ENCODE measurements around the gene MICAL3.

MICAL3 gene

GRCh38 chr22:17876306-17876831 is 148.0 kb downstream of the MICAL3 start:
- in situ Hi-C loops (cut with MboI; ENCODE audit: low sequenced_read_pairs) = no loop called here

- in situ Hi-C loops (cut with MboI; ENCODE audit: low sequenced_read_pairs) = no loop called here
Observed at GRCh38 chr22:17875631-17876030, 148.7 kb downstream of the MICAL3 start.

GRCh38 chr22:17875156-17875555 is 149.2 kb downstream of the MICAL3 start:
- in situ Hi-C loops (cut with MboI; ENCODE audit: low sequenced_read_pairs) = no loop called here

DNA sequence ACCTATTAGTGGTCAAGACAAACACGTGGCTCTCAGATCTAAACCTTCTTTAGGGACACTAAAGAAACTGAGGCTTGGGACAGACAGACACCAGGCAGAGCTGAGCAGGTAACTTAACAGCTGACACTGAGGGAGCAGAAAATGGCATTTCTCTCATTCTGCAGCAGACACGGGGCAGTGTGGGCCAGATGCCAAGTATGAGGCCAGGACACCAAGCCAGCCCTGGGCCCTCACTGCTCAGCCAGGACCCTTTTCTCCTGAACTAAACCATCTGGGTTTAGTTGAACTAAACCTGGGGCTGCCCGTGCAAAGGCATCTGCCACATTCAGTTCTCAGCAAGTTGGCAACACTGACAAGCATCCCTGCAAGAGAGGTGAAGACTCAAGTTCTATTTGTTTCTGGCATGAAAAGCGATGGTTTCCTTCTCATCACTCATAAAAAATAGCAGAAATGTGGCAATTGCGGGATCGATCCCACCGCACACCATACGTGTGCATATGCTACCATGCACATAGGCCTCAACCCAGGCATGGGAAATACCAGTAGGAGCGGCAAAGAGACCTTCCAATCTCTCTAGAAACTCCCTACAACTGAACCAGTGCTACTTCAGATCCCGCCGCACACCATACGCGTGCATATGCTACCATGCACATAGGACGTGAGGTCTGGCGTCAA is 150.0 kb downstream of the MICAL3 start:
- in situ Hi-C loops (cut with MboI; ENCODE audit: low sequenced_read_pairs) = no loop called here

- in situ Hi-C loops (cut with MboI; ENCODE audit: low sequenced_read_pairs) = no loop called here
Observed at GRCh38 chr22:17873804-17874203, 150.6 kb downstream of the MICAL3 start.

DNA sequence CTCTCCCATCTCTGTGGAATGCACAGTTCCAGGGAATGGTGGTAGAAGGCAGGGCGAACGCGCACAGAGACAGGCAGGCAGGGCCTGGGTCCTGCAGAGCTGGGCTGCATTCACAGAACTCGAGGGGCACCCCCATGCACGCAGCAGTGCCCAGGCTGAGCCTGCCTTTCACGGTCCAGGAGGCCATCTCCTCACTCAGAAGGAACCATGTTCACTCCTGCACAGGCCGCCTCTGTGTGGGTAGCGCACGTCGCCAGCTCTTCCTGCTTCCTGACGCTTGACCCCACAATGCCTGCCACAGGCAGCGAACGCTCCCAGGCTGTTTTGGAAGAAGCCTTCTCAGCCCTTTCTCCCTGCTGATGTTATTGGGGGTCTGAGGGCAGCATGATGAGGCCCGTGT is 151.2 kb downstream of the MICAL3 start:
- in situ Hi-C loops (cut with MboI; ENCODE audit: low sequenced_read_pairs) = no loop called here

DNA sequence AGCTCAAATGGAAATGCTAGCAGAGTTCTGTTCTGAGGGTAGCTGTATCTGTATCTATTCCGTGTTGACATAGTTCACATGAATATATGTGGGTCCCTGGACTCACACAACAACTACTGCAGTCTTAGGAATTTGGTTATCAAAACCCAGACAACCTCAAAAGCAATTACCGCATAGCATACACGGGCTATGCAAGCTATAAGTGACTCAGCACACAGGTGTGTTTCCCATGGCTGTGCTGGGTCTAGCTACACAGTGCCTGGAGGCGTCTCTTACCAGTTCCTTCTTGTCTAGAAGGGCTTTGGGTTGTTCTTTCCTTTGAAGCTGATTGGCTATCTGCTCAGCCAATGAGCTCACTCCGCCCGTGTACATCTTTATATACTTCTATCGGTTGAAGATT is 151.9 kb downstream of the MICAL3 start:
- in situ Hi-C loops (cut with MboI; ENCODE audit: low sequenced_read_pairs) = no loop called here

GRCh38 chr22:17871726-17872458 is 152.5 kb downstream of the MICAL3 start:
- in situ Hi-C loops (cut with MboI; ENCODE audit: low sequenced_read_pairs) = no loop called here

- in situ Hi-C loops (cut with MboI; ENCODE audit: low sequenced_read_pairs) = no loop called here
Observed at GRCh38 chr22:17870407-17870806, 154.0 kb downstream of the MICAL3 start.

- in situ Hi-C loops (cut with MboI; ENCODE audit: low sequenced_read_pairs) = no loop called here
Observed at GRCh38 chr22:17869285-17870096, 154.9 kb downstream of the MICAL3 start.

- in situ Hi-C loops (cut with MboI; ENCODE audit: low sequenced_read_pairs) = no loop called here
Observed at GRCh38 chr22:17868771-17869170, 155.6 kb downstream of the MICAL3 start.

DNA sequence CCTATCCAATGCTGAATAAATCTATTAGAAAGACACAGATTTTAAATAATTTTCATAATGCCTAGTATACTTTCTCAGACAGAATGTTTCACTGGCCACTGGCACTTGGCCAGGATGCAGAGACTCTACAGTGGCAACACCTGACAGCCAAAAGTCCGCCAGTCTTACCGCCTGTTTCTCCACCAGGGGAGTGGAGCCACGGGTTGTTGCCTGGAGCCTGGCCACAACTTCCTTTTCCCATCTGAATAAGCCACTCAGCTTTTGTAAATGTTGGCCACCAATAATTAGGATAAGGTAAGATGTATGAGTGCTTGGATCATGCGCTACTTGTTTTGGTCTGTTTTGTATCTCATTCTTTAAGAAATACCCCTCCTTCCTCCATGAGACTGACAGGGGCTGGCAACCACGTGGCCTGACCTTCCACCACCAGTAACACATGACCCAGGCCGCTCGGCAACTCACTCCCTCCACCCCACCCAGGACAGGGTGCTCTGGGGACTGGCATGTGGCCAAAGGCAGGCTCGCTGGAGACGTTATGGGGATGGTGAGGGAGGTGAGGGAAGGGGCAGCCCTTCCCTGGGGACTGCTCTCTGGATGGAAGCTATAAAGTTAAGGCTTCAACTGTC is 157.1 kb downstream of the MICAL3 start:
- in situ Hi-C loops (cut with MboI; ENCODE audit: low sequenced_read_pairs) = no loop called here

- in situ Hi-C loops (cut with MboI; ENCODE audit: low sequenced_read_pairs) = no loop called here
Observed at GRCh38 chr22:17866621-17867020, 157.7 kb downstream of the MICAL3 start.

DNA sequence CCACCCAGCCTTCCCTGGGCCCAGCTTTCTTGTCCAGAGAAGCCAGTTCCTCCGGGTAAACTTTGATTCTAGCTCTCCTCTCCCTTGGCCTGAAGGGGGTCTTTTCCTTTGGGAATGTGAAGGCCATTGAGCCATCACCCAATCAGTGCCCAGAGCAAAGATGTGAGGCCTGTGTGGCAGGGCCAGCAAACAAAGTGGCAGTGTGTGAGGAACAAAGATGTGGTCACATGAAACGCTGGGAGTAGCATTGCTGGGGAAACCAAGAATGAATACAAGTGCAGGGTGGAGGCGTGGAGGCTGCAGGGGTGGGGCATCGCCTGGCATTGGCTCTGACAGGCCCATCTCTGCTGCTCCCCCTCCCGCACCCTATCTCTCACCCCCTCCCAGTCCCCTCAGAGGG is 158.2 kb downstream of the MICAL3 start:
- in situ Hi-C loops (cut with MboI; ENCODE audit: low sequenced_read_pairs) = no loop called here

GRCh38 chr22:17865183-17866055 is 158.9 kb downstream of the MICAL3 start:
- in situ Hi-C loops (cut with MboI; ENCODE audit: low sequenced_read_pairs) = no loop called here

DNA sequence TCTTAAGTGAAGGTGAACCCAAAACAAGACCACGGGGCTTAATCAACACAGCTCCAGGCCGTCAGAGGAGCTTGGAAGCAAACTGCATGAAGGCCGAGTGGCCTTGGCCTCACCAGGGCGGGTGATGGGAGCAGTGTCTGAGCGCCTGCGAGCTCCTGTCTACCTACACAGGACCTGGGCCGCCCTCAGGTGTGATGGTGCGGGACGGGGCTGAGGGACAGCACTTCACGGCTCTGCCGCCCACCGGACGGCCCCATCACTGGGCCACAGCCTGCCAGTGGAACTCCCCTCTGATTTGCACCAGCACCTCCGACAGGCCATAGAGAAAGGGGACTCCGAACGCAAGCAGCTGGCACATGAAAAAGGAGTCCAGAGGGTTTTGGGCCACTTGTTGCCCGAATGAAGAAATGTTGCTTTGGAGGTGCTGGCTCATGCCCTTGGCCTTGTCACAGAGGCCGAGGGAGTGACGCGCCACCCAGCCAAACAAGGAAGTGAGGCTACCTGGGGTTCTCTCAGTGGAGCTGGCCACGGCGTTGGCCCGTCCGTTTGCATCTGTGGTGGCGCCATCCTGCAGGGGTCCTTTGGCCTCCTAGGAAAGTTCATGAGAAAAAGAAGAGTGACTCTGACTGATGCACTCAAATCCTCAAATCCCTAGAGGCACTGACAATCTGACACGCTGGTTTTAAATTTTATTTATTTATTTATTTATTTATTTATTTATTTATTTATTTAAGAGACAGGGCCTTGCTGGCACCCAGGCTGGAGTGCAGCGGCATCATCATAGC is 159.8 kb downstream of the MICAL3 start:
- in situ Hi-C loops (cut with MboI; ENCODE audit: low sequenced_read_pairs) = no loop called here

GRCh38 chr22:17862646-17863181 is 161.6 kb downstream of the MICAL3 start:
- in situ Hi-C loops (cut with MboI; ENCODE audit: low sequenced_read_pairs) = no loop called here

GRCh38 chr22:17861909-17862308 is 162.5 kb downstream of the MICAL3 start:
- in situ Hi-C loops (cut with MboI; ENCODE audit: low sequenced_read_pairs) = no loop called here
